ENCODE data around the gene ZNF207. TPM values are rescaled to one million over a fixed set of nuclear protein-coding genes. Genes with fewer than 3 reads are reported as not detected.
A peak's percentile ranks its signal among the peaks of the same experiment; 100 is the strongest.

ZNF207 gene
- total RNA-seq, 1 experiment from 2014 or later: 177 TPM

- no TSS peak for BruUV-seq (replicated peaks)
- intact Hi-C loops (cut with micrococcal nuclease; ENCODE audit: unreplicated experiment): loop anchor here (10.0 kb wide), 1 partner anchor 87 kb away; the partner anchor contains the start of gene PSMD11
- CTCF ChIA-PET: no interaction called here
- Histone ChIP-seq H3K27me3 (replicated peaks; ENCODE audit: insufficient read depth, low read depth, low read length, poor library complexity) (no peaks in the 10 kb centered on the region), H3K4me1 (ENCODE audit: insufficient read depth, low read length, poor library complexity, severe bottlenecking) (peaks cover 14% of the 10 kb centered on the region), H3K36me3 (ENCODE audit: insufficient read depth, low read length, poor library complexity, severe bottlenecking) (peaks cover 49% of the 10 kb centered on the region), H3K4me3 (ENCODE audit: low read depth, low read length, poor library complexity, severe bottlenecking) (no peak overlapping the region), H3K27ac (ENCODE audit: low read depth, low read length, poor library complexity, severe bottlenecking) (no peak overlapping the region), H3K9me3 (ENCODE audit: low read depth, low read length, poor library complexity, severe bottlenecking) (no peaks in the 10 kb centered on the region)
- DNase-seq (ENCODE audit: low spot score): no peak
- TF ChIP-seq EZH2 (IDR thresholded peaks at IDR 0.05; ENCODE audit: borderline replicate concordance, low read depth, low read length, poor library complexity, severe bottlenecking) (no peak), CTCF (conservative IDR thresholded peaks at IDR 0.05; ENCODE audit: low read depth, low read length) (no peak)
- POLR2A ChIA-PET (ENCODE audit: low non-redundant PET): no interaction called here
Measured at GRCh38 chr17:32357615-32358014, 7.7 kb downstream of the ZNF207 start.

- ChIA-PET POLR2A (ENCODE audit: low non-redundant PET) (no interaction called here), CTCF (no interaction called here)
- Histone ChIP-seq H3K4me1 (ENCODE audit: insufficient read depth, low read length, poor library complexity, severe bottlenecking) (no peaks in the 10 kb centered on the region), H3K9me3 (ENCODE audit: low read depth, low read length, poor library complexity, severe bottlenecking) (no peaks in the 10 kb centered on the region), H3K4me3 (ENCODE audit: low read depth, low read length, poor library complexity, severe bottlenecking) (no peak overlapping the region), H3K36me3 (ENCODE audit: insufficient read depth, low read length, poor library complexity, severe bottlenecking) (peaks cover 63% of the 10 kb centered on the region), H3K27me3 (replicated peaks; ENCODE audit: insufficient read depth, low read depth, low read length, poor library complexity) (no peaks in the 10 kb centered on the region), H3K27ac (ENCODE audit: low read depth, low read length, poor library complexity, severe bottlenecking) (no peak overlapping the region)
- intact Hi-C loops (cut with micrococcal nuclease; ENCODE audit: unreplicated experiment): no loop called here
- no peak for TF ChIP-seq CTCF (conservative IDR thresholded peaks at IDR 0.05; ENCODE audit: low read depth, low read length)
- no peak for TF ChIP-seq EZH2 (IDR thresholded peaks at IDR 0.05; ENCODE audit: borderline replicate concordance, low read depth, low read length, poor library complexity, severe bottlenecking)
- no TSS peak for BruUV-seq (replicated peaks)
- no peak for DNase-seq (ENCODE audit: low spot score)
Measured at GRCh38 chr17:32361270-32361669, 11.3 kb downstream of the ZNF207 start.

- TF ChIP-seq CTCF (conservative IDR thresholded peaks at IDR 0.05; ENCODE audit: low read depth, low read length): no peak
- TF ChIP-seq EZH2 (IDR thresholded peaks at IDR 0.05; ENCODE audit: borderline replicate concordance, low read depth, low read length, poor library complexity, severe bottlenecking): no peak
- BruUV-seq (replicated peaks): no TSS peak
- Histone ChIP-seq H3K27me3 (replicated peaks; ENCODE audit: insufficient read depth, low read depth, low read length, poor library complexity) (no peaks in the 10 kb centered on the region), H3K9me3 (ENCODE audit: low read depth, low read length, poor library complexity, severe bottlenecking) (no peaks in the 10 kb centered on the region), H3K4me3 (ENCODE audit: low read depth, low read length, poor library complexity, severe bottlenecking) (no peak overlapping the region), H3K27ac (ENCODE audit: low read depth, low read length, poor library complexity, severe bottlenecking) (no peak overlapping the region), H3K36me3 (ENCODE audit: insufficient read depth, low read length, poor library complexity, severe bottlenecking) (peaks cover 74% of the 10 kb centered on the region), H3K4me1 (ENCODE audit: insufficient read depth, low read length, poor library complexity, severe bottlenecking) (no peaks in the 10 kb centered on the region)
- DNase-seq (ENCODE audit: low spot score): peak; percentile 22
- intact Hi-C loops (cut with micrococcal nuclease; ENCODE audit: unreplicated experiment): no loop called here
- CTCF ChIA-PET: interaction anchor here (0.6 kb wide), 1 partner anchor 20 kb away, joined by 3 read pairs; no protein-coding TSS in a partner anchor
- POLR2A ChIA-PET (ENCODE audit: low non-redundant PET): no interaction called here
Measured at GRCh38 chr17:32370426-32370825, 20.5 kb downstream of the ZNF207 start.
